Lower leg skin (tissue), 3 donors: ENCODE data around the gene MEIS2.

Experiments
- POLR2A ChIP-seq, 2 donors: fragments of 450-650 bp; IDR thresholded peaks; one replicate each; pipeline ENCODE4 v1.6.1; 2016 to 2017; ENCODE audit warnings: antibody characterized with exemption in 2 of 2, mild to moderate bottlenecking in 1 of 2, moderate library complexity in 1 of 2
- TF ChIP-seq, protein P1 (sequence below), 3 donors: fragments of 450-650 bp; IDR thresholded peaks; one replicate each; pipeline ENCODE4 v1.5.1; 2016; ENCODE audit warnings: antibody characterized with exemption in 3 of 3, mild to moderate bottlenecking in 3 of 3, moderate library complexity in 2 of 3

GRCh38 chr15:36845270-36845669 is 255.1 kb downstream of the MEIS2 start:
- TF ChIP-seq, protein P1, sequence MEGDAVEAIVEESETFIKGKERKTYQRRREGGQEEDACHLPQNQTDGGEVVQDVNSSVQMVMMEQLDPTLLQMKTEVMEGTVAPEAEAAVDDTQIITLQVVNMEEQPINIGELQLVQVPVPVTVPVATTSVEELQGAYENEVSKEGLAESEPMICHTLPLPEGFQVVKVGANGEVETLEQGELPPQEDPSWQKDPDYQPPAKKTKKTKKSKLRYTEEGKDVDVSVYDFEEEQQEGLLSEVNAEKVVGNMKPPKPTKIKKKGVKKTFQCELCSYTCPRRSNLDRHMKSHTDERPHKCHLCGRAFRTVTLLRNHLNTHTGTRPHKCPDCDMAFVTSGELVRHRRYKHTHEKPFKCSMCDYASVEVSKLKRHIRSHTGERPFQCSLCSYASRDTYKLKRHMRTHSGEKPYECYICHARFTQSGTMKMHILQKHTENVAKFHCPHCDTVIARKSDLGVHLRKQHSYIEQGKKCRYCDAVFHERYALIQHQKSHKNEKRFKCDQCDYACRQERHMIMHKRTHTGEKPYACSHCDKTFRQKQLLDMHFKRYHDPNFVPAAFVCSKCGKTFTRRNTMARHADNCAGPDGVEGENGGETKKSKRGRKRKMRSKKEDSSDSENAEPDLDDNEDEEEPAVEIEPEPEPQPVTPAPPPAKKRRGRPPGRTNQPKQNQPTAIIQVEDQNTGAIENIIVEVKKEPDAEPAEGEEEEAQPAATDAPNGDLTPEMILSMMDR (IDR thresholded peaks at IDR 0.05) = no peak
- no peak for TF ChIP-seq POLR2A (IDR thresholded peaks at IDR 0.05)
